CD4-positive, CD25-positive, alpha-beta regulatory T cell (primary cell): Measurements from ENCODE around the gene SFTPA2. TPM values are rescaled to one million over a fixed set of nuclear protein-coding genes. Genes with fewer than 3 reads are reported as not detected.
"Not testable (repeated sequence)": the region's sequence is repeated elsewhere in the genome, so short reads cannot be mapped to it uniquely, and the experiment has no call there.

Experiments
- ATAC-seq, 2 donors: fragments of 150-1000 bp; cut with Tn5 transposase; one replicate each; pipeline ENCODE4 v1.10.0; 2021; ENCODE audit warnings: low read depth in 2 of 2, moderate number of reproducible peaks in 2 of 2, moderate library complexity in 1 of 2
- DNase-seq, 3 donors: peaks; one replicate each; pipeline versions ENCODE4 v3.0.0 to v3.0.0-alpha.2; 2012 to 2022; ENCODE audit warnings: mixed read lengths in 1 of 3
- H3K27ac ChIP-seq: one replicate; pipeline ENCODE4 v1.7.0; 2013; ENCODE audit warnings: mild to moderate bottlenecking, low read length; ENCODE audit not compliant: insufficient read depth, poor library complexity, severe bottlenecking
- H3K27me3 ChIP-seq: one replicate; pipeline ENCODE4 v1.7.0; 2013; ENCODE audit warnings: low read length; ENCODE audit not compliant: control insufficient read depth, insufficient read depth
- H3K36me3 ChIP-seq: one replicate; pipeline ENCODE4 v1.7.0; 2013; ENCODE audit warnings: mild to moderate bottlenecking, low read length, moderate library complexity; ENCODE audit not compliant: control insufficient read depth, insufficient read depth
- H3K4me1 ChIP-seq: 2 replicates; pipeline ENCODE4 v1.7.0; 2013; ENCODE audit warnings: mild to moderate bottlenecking, low read length; ENCODE audit not compliant: insufficient read depth, control insufficient read depth, poor library complexity, severe bottlenecking
- H3K4me3 ChIP-seq: one replicate; pipeline ENCODE4 v1.7.0; 2013; ENCODE audit warnings: low read depth, mild to moderate bottlenecking, low read length, moderate library complexity
- H3K9me3 ChIP-seq, 2 experiments: 1 replicate in 1 of 2; 2 replicates in 1 of 2; pipeline ENCODE4 v1.7.0; 2013; ENCODE audit warnings: low read length in 2 of 2, mild to moderate bottlenecking in 1 of 2, moderate library complexity in 1 of 2; ENCODE audit not compliant: control insufficient read depth in 2 of 2
- H3K27ac Mint-ChIP-seq, 3 donors: one replicate each; pipeline ENCODE4 v1.8.0; 2020 to 2022; ENCODE audit warnings: mild to moderate bottlenecking in 3 of 3, mixed read lengths in 3 of 3, moderate library complexity in 2 of 3
- H3K27me3 Mint-ChIP-seq: one replicate; pipeline ENCODE4 v1.8.0; 2022; ENCODE audit warnings: mild to moderate bottlenecking, mixed read lengths
- H3K36me3 Mint-ChIP-seq: one replicate; pipeline ENCODE4 v1.8.0; 2020; ENCODE audit warnings: mixed read lengths
- H3K4me1 Mint-ChIP-seq, 4 donors: one replicate each; pipeline ENCODE4 v1.8.0; 2020 to 2022; ENCODE audit warnings: mixed read lengths in 4 of 4, mild to moderate bottlenecking in 1 of 4
- H3K4me3 Mint-ChIP-seq, 4 donors: one replicate each; pipeline ENCODE4 v1.8.0; 2020 to 2022; ENCODE audit warnings: mild to moderate bottlenecking in 4 of 4, mixed read lengths in 4 of 4, moderate library complexity in 3 of 4
- H3K9me3 Mint-ChIP-seq, 7 donors: one replicate each; pipeline ENCODE4 v1.8.0; 2020 to 2022; ENCODE audit warnings: mixed read lengths in 7 of 7, mild to moderate bottlenecking in 3 of 7, moderate library complexity in 2 of 7
- polyA plus RNA-seq, 4 donors: library from polyadenylated mRNA; unstranded; fragments of 300-500 nt; fragmentation: Illumina TruSeq; gene quantifications; one replicate each; pipeline ENCODE4 v1.2.3, GENCODE V29; 2021
- total RNA-seq: library from RNA; stranded (reverse); gene quantifications from one replicate; pipeline ENCODE4 v1.2.3, GENCODE V29; 2022

The SFTPA2 gene
- total and polyA plus RNA-seq, 5 donors from 2014 or later: not detected

DNA sequence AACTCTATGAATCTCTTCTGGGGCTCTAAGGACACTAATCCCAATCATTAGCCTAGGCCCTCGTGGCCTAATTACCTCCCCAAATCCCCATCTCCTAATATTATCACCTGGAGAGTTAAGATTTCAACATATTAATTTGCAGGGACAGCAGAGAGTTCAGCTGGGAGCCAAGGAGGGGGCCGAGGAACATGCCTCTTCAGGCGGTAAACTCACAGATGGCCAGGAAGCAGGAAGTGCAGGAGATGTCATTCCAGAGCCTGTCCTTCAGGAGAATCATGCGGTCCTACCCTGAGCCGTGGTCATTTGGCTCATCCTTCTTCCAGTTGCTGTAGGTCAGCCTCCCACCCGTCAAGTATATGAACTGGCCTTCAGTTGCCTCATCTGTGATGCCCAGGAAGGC is 21.9 kb upstream of the SFTPA2 start:
- H3K27ac ChIP-seq: no peak overlapping the region
- Mint-ChIP-seq H3K4me3 (no peak overlapping the region), H3K4me1 (peaks cover 0 to 6% (median 0%) of the 10 kb centered on the region in 4 donors), H3K27me3 (peaks cover 14% of the 10 kb centered on the region), H3K9me3 (peaks cover 0 to 3% (median 0%) of the 10 kb centered on the region in 7 donors), H3K36me3 (no peaks in the 10 kb centered on the region), H3K27ac (peak overlapping the region in 1 of 3 donors; percentile 90)
- no peaks in the 10 kb centered on the region for H3K4me1 ChIP-seq
- no peak overlapping the region for H3K4me3 ChIP-seq
- H3K36me3 ChIP-seq: no peaks in the 10 kb centered on the region
- DNase-seq: no peak
- ATAC-seq: no peak
- peaks cover 10% of the 10 kb centered on the region for H3K27me3 ChIP-seq
- no peaks in the 10 kb centered on the region for H3K9me3 ChIP-seq

DNA sequence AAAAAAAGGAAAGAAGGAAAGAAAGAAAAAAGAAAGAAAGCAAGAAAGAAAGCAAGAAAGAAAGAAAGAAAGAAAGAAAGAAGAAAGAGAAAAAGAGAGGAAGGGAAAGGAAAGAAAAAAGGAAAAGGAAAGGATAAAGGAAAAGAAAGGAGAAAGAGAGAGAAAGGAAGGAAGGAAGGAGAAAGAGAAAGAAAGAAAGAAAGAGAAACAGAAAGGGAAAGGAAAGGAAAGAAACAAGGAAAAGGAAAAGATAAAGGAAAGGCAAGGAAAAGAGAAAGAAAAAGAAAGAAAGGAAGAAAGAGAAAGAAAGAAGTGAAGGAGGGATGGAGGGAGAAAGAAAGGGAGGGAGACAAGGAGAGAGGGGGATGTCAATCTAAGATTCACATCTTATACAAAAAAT is 20.8 kb upstream of the SFTPA2 start:
- Mint-ChIP-seq H3K27ac (peak overlapping the region in 1 of 3 donors; percentile 86), H3K27me3 (peaks cover 14% of the 10 kb centered on the region), H3K4me1 (peaks cover 0 to 6% (median 0%) of the 10 kb centered on the region in 4 donors), H3K4me3 (no peak overlapping the region), H3K9me3 (peaks cover 0 to 3% (median 0%) of the 10 kb centered on the region in 7 donors), H3K36me3 (no peaks in the 10 kb centered on the region)
- Histone ChIP-seq H3K27ac (no peak overlapping the region), H3K27me3 (peaks cover 13% of the 10 kb centered on the region), H3K36me3 (no peaks in the 10 kb centered on the region), H3K4me3 (no peak overlapping the region), H3K9me3 (no peaks in the 10 kb centered on the region), H3K4me1 (no peaks in the 10 kb centered on the region)
- DNase-seq: no peak
- ATAC-seq: no peak

DNA sequence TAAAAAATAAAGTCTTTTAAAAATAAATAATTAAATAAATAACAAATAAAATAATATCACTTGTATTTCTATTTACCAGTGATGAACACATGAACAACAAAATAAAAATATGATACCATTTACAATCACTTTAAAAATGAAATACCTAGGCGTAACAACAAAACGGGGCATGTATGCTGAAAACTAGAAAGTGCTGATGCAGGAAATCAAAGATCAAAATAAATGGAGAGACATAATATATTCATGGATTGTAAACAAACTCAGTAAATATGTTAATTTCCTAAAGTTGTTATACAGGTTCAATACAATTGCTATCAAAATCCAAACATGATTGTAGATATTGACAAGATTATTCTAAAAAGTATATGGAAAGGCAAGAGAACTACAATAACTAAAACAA is 19.2 kb upstream of the SFTPA2 start:
- Histone ChIP-seq H3K4me1 (no peaks in the 10 kb centered on the region), H3K9me3 (no peaks in the 10 kb centered on the region), H3K4me3 (no peak overlapping the region), H3K27ac (no peak overlapping the region), H3K27me3 (peaks cover 13% of the 10 kb centered on the region), H3K36me3 (no peaks in the 10 kb centered on the region)
- DNase-seq: no peak
- peaks cover 0 to 6% (median 0%) of the 10 kb centered on the region in 7 donors for H3K9me3 Mint-ChIP-seq
- no peak overlapping the region for H3K27ac Mint-ChIP-seq
- H3K4me3 Mint-ChIP-seq: no peak overlapping the region
- peaks cover 0 to 6% (median 0%) of the 10 kb centered on the region in 4 donors for H3K4me1 Mint-ChIP-seq
- peaks cover 21% of the 10 kb centered on the region for H3K27me3 Mint-ChIP-seq
- ATAC-seq: no peak
- peaks cover 3% of the 10 kb centered on the region for H3K36me3 Mint-ChIP-seq

DNA sequence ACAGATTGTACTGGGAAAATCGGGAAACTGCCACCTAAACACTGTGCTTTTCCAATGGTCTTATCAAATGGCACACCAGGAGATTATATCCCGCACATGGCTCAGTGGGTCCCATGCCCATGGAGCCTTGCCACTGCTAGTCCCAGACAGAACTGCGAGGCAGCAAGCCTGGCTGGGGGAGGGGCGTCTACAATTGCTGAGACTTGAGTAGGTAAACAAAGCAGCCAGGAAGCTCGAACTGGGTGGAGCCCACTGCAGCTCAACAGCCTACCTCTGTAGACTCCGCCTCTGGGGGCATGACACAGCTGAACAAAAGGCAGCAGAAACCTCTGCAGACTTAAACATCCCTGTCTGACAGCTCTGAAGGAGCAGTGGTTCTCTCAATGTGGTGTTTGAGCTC is 10.4 kb upstream of the SFTPA2 start:
- H3K4me3 Mint-ChIP-seq, H3K36me3 ChIP-seq, H3K4me3 ChIP-seq, H3K27ac Mint-ChIP-seq, H3K4me1 ChIP-seq, ATAC-seq, H3K4me1 Mint-ChIP-seq, H3K27ac ChIP-seq, H3K9me3 ChIP-seq, H3K36me3 Mint-ChIP-seq: not testable (repeated sequence)
- Mint-ChIP-seq H3K9me3 (peaks cover 2 to 26% (median 9%) of the 10 kb centered on the region in 7 donors), H3K27me3 (peaks cover 74% of the 10 kb centered on the region)
- peaks cover 23% of the 10 kb centered on the region for H3K27me3 ChIP-seq
- DNase-seq: peak in 1 of 3 donors; percentile 73

DNA sequence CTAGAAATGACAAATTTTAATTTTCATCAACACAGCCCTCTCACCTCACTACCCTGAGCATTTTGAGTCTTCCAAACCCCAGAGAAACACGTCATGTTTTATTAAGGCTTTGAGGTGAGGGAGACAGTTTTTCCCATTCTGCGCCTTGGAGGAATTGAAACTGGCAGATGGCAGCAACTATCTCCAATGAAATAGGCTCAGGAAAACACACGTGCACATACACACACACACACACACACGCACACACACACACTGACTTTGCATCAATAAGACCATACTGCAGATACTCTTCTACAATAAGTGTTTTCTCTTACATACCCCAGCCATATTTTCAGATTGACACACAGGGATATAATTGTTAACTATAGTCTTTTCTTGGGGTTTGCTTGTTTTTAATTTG is 3.2 kb upstream of the SFTPA2 start:
- no peaks in the 10 kb centered on the region for H3K36me3 ChIP-seq
- no peak overlapping the region for H3K27ac Mint-ChIP-seq
- no peak overlapping the region for H3K4me3 Mint-ChIP-seq
- H3K4me1 Mint-ChIP-seq: peaks cover 0 to 6% (median 5%) of the 10 kb centered on the region in 4 donors
- H3K27me3 ChIP-seq: peaks cover 21% of the 10 kb centered on the region
- no peaks in the 10 kb centered on the region for H3K4me1 ChIP-seq
- H3K27ac ChIP-seq: no peak overlapping the region
- DNase-seq (no peak), ATAC-seq (no peak)
- peaks cover 23% of the 10 kb centered on the region for H3K27me3 Mint-ChIP-seq
- H3K4me3 ChIP-seq: no peak overlapping the region
- H3K9me3 Mint-ChIP-seq: no peaks in the 10 kb centered on the region
- no peaks in the 10 kb centered on the region for H3K9me3 ChIP-seq
- H3K36me3 Mint-ChIP-seq: no peaks in the 10 kb centered on the region

DNA sequence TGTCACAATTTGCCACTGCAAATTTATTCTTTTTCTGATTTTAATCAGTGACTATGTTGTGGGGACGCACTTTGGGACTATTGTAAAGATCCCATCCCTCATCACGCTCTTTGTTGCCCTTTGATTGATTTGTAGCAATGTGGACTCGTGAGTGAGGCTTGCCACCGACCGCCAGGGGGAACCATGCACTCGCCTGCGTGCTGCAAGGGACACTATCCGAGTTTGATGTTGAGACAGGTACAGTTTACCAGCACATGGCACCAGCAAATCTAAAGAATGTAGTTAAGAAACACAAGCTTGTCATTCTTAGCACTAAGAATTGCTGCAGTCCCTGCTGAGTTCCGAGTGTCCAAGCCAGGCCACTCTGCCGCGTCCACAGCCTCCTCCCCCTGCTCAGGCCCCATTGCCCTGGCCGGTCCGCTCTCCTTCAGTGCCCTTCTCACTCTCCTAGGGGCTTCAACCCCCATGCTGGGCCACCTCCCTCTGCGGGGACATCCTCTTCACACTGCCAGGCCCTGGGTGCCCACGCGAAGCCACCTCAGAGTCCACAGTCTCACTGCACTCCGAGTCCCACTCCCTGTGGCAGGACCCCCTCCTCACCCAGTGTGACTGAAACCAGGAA is 2.0 kb upstream of the SFTPA2 start:
- H3K4me3 Mint-ChIP-seq: peak overlapping the region in 1 of 4 donors; percentile 34
- no peaks in the 10 kb centered on the region for H3K4me1 ChIP-seq
- H3K9me3 ChIP-seq: no peaks in the 10 kb centered on the region
- peaks cover 0 to 6% (median 5%) of the 10 kb centered on the region in 4 donors for H3K4me1 Mint-ChIP-seq
- no peak overlapping the region for H3K27ac ChIP-seq
- peaks cover 16% of the 10 kb centered on the region for H3K27me3 ChIP-seq
- no peaks in the 10 kb centered on the region for H3K36me3 Mint-ChIP-seq
- ATAC-seq (peak; percentile 62 to 83), DNase-seq (peak; percentile 19 to 83 (median 61))
- no peak overlapping the region for H3K4me3 ChIP-seq
- peak overlapping the region in 1 of 3 donors; percentile 26 for H3K27ac Mint-ChIP-seq
- H3K9me3 Mint-ChIP-seq: no peaks in the 10 kb centered on the region
- H3K36me3 ChIP-seq: no peaks in the 10 kb centered on the region
- peaks cover 18% of the 10 kb centered on the region for H3K27me3 Mint-ChIP-seq

- H3K36me3 ChIP-seq: no peaks in the 10 kb centered on the region
- Mint-ChIP-seq H3K4me3 (no peak overlapping the region), H3K4me1 (peaks cover 0 to 6% (median 5%) of the 10 kb centered on the region in 4 donors), H3K36me3 (no peaks in the 10 kb centered on the region), H3K27me3 (peaks cover 12% of the 10 kb centered on the region), H3K9me3 (no peaks in the 10 kb centered on the region), H3K27ac (no peak overlapping the region)
- DNase-seq (no peak), ATAC-seq (no peak)
- peaks cover 16% of the 10 kb centered on the region for H3K27me3 ChIP-seq
- no peak overlapping the region for H3K27ac ChIP-seq
- no peak overlapping the region for H3K4me3 ChIP-seq
- no peaks in the 10 kb centered on the region for H3K4me1 ChIP-seq
- no peaks in the 10 kb centered on the region for H3K9me3 ChIP-seq
Measured at GRCh38 chr10:79561257-79561656, 1.1 kb upstream of the SFTPA2 start.

DNA sequence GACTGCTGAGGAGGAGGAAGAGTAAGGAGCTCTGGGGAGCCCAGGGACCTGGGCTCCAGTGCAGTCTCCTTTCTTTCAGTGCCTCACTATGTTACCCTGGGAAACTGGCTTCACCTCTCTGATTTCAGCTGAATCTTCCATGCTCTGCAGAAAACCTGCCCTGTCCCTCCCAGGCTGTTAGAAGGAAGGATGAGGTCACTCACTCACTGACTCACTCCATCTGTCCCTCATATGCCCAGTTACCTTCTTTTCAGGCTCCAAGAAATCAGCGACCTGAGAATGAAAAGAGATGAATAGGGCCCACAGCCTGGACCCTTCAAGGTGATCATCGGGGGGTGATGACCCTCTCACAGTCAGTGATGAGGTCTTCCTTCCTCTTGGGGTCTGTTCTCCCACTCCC is 481 bp downstream of the SFTPA2 start:
- Histone ChIP-seq H3K4me3 (no peak overlapping the region), H3K27ac (no peak overlapping the region), H3K9me3 (no peaks in the 10 kb centered on the region), H3K36me3 (no peaks in the 10 kb centered on the region), H3K4me1 (no peaks in the 10 kb centered on the region), H3K27me3 (peaks cover 11% of the 10 kb centered on the region)
- H3K4me1 Mint-ChIP-seq: peaks cover 0 to 6% (median 5%) of the 10 kb centered on the region in 4 donors
- no peak overlapping the region for H3K4me3 Mint-ChIP-seq
- peaks cover 17% of the 10 kb centered on the region for H3K27me3 Mint-ChIP-seq
- DNase-seq: no peak
- ATAC-seq: no peak
- H3K36me3 Mint-ChIP-seq: no peaks in the 10 kb centered on the region
- peak overlapping the region in 1 of 3 donors; percentile 72 for H3K27ac Mint-ChIP-seq
- H3K9me3 Mint-ChIP-seq: no peaks in the 10 kb centered on the region
